GM12875 (cell line): ENCODE measurements around the gene TOM1L2.
"Not testable (repeated sequence)": the region's sequence is repeated elsewhere in the genome, so short reads cannot be mapped to it uniquely, and the experiment has no call there.

Experiments
- H3K4me3 ChIP-seq: one replicate; pipeline ENCODE4 v1.5.1; 2011; ENCODE audit warnings: low read depth, low read length, control low read depth
- CTCF ChIP-seq: IDR thresholded peaks from 2 replicates; pipeline ENCODE4 v1.5.1; 2011; ENCODE audit warnings: low read depth, mild to moderate bottlenecking, control low read depth, inconsistent platforms, low read length, moderate library complexity, borderline replicate concordance; ENCODE audit not compliant: insufficient read depth

Gene TOM1L2

GRCh38 chr17:17944743-17945142 is 27.5 kb downstream of the TOM1L2 start:
- H3K4me3 ChIP-seq, result no peak overlapping the region
- no peak for TF ChIP-seq CTCF

- no peak for TF ChIP-seq CTCF
- no peak overlapping the region for H3K4me3 ChIP-seq
Observed at GRCh38 chr17:17944242-17944641, 28.0 kb downstream of the TOM1L2 start.

- no peak for TF ChIP-seq CTCF
Observed at GRCh38 chr17:17943281-17943984, 28.8 kb downstream of the TOM1L2 start.

GRCh38 chr17:17942846-17943245 is 29.4 kb downstream of the TOM1L2 start:
- no peak overlapping the region for H3K4me3 ChIP-seq
- no peak for TF ChIP-seq CTCF

More at GRCh38 chr17:17943281-17943984, 28.8 kb downstream of the TOM1L2 start:
- H3K4me3 ChIP-seq, result no peak overlapping the region

- TF ChIP-seq CTCF, result no peak
Observed at GRCh38 chr17:17941015-17941414, 31.2 kb downstream of the TOM1L2 start.

GRCh38 chr17:17940441-17940911 is 31.7 kb downstream of the TOM1L2 start:
- TF ChIP-seq CTCF, result no peak

More at GRCh38 chr17:17941015-17941414, 31.2 kb downstream of the TOM1L2 start:
- no peak overlapping the region for H3K4me3 ChIP-seq

GRCh38 chr17:17939941-17940340 is 32.3 kb downstream of the TOM1L2 start:
- not testable (repeated sequence) for H3K4me3 ChIP-seq

More at GRCh38 chr17:17940441-17940911, 31.7 kb downstream of the TOM1L2 start:
- H3K4me3 ChIP-seq, result no peak overlapping the region
